ENCODE measurements around the gene SPDL1. TPM values are rescaled to one million over a fixed set of nuclear protein-coding genes. Genes with fewer than 3 reads are reported as not detected.
A peak's percentile ranks its signal among the peaks of the same experiment; 100 is the strongest.

The SPDL1 gene
- polyA plus RNA-seq, 1 experiment = 35.4 TPM

DNA sequence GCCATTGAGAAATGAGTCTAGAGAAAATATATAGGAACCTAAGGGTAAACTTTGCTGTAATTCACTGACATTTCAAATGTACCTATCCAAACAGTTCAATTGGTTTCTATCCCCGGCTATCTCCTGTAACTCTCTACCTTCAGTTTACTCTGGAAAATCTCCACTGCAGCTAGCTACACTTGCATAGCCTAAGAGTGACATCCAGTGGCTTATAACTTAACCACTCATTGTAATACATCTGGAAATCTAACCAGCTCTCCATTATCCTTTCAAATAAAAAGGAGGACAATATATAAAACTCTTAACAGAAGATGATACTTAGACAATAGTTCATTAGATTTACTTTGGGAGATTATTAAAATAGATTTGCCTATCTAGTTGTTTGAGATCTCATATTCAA is 35.3 kb upstream of the SPDL1 start:
- H3K27me3 ChIP-seq (ENCODE audit: control insufficient read depth, insufficient read depth, low read length) = no peaks in the 10 kb centered on the region
- DNase-seq (ENCODE audit: low read depth) = no peak
- TF ChIP-seq CTCF (IDR thresholded peaks at IDR 0.05; ENCODE audit: insufficient read depth, low read depth, low read length) = peak; percentile 48
- H3K36me3 ChIP-seq (ENCODE audit: control insufficient read depth, insufficient read depth, low read length) = no peaks in the 10 kb centered on the region
- CTCF ChIA-PET = interaction anchor here (0.9 to 3.5 kb wide), 16 partner anchors 9 to 884 kb away, joined by 3 to 28 read pairs (median 4); partner anchors contain the start of gene SLIT3
- POLR2A ChIA-PET = interaction anchor here (0.5 kb wide), 1 partner anchor 364 kb away, joined by 4 read pairs; no protein-coding TSS in a partner anchor
- H3K4me3 ChIP-seq (ENCODE audit: low read depth, low read length) = no peak overlapping the region

- no peak for DNase-seq (ENCODE audit: low read depth)
- H3K36me3 ChIP-seq (ENCODE audit: control insufficient read depth, insufficient read depth, low read length) = no peaks in the 10 kb centered on the region
- ChIA-PET CTCF (interaction anchor here (0.8 to 3.5 kb wide), 7 partner anchors 11 to 844 kb away, joined by 4 to 28 read pairs (median 6); partner anchors contain the start of gene SLIT3), POLR2A (no interaction called here)
- no peak for TF ChIP-seq CTCF (IDR thresholded peaks at IDR 0.05; ENCODE audit: insufficient read depth, low read depth, low read length)
- no peaks in the 10 kb centered on the region for H3K27me3 ChIP-seq (ENCODE audit: control insufficient read depth, insufficient read depth, low read length)
- no peak overlapping the region for H3K4me3 ChIP-seq (ENCODE audit: low read depth, low read length)
Observed at GRCh38 chr5:169549453-169550100, 34.0 kb upstream of the SPDL1 start.

DNA sequence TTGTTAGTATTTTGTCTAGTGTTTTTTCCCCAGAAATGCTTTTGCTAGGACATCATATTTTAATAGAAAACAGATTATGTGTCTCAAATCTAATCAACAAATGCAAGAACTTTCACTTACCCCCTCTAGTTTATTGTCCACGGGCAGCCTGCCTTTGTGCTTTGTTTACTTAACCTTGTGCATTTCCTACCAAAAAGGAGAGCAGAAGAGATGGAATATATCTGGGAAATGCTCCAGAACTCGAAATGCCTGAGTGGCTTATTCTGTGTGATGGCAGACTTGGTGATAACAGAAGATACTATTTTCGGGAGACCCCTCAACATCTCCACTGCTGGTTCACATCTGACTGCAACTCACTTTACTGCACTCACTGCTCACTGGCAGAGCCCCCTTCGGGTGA is 33.3 kb upstream of the SPDL1 start:
- TF ChIP-seq CTCF (IDR thresholded peaks at IDR 0.05; ENCODE audit: insufficient read depth, low read depth, low read length) = no peak
- Histone ChIP-seq H3K36me3 (ENCODE audit: control insufficient read depth, insufficient read depth, low read length) (no peaks in the 10 kb centered on the region), H3K4me3 (ENCODE audit: low read depth, low read length) (no peak overlapping the region), H3K27me3 (ENCODE audit: control insufficient read depth, insufficient read depth, low read length) (no peaks in the 10 kb centered on the region)
- ChIA-PET POLR2A (no interaction called here), CTCF (interaction anchor here (3.5 kb wide), 1 partner anchor 563 kb away, joined by 28 read pairs; no protein-coding TSS in a partner anchor)
- DNase-seq (ENCODE audit: low read depth) = no peak

DNA sequence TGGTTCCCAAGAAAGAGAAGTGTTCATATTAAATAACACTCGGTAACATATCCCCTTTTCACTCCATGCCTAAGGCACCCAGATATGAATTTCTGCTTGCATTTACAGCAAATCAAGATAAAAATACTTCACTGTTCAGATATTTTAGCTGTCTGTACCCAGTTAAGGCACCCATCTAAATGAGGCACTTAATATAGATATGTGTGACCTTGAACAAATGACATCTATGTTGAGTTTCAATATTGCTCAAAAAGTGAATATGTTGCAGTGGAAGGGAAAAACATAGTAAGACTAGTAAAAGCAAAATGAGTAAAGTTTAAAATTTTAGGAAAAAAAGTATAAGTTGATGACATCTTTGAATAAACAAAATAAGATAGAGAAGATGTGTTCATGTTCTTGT is 32.4 kb upstream of the SPDL1 start:
- ChIA-PET POLR2A (no interaction called here), CTCF (no interaction called here)
- no peak overlapping the region for H3K4me3 ChIP-seq (ENCODE audit: low read depth, low read length)
- no peaks in the 10 kb centered on the region for H3K27me3 ChIP-seq (ENCODE audit: control insufficient read depth, insufficient read depth, low read length)
- H3K36me3 ChIP-seq (ENCODE audit: control insufficient read depth, insufficient read depth, low read length) = no peaks in the 10 kb centered on the region
- no peak for TF ChIP-seq CTCF (IDR thresholded peaks at IDR 0.05; ENCODE audit: insufficient read depth, low read depth, low read length)
- DNase-seq (ENCODE audit: low read depth) = no peak

DNA sequence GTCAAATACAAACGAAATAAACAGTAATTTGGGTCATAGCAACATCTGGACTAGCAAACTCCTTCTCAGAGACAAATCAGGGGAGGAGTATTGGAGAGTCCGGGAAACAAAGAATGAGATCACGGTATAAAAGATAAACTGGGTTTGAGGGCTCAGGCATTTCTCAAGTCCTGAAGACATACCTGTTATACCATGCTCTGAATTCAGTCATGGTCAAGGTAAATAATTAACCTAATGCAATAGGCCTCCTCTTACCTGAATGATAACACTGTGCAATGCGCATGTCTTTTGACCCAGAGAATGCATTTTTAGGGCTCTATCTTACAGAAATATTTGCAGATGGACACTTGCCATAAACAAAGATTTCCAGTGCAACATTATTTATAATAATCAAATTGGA is 31.9 kb upstream of the SPDL1 start:
- ChIA-PET CTCF (no interaction called here), POLR2A (no interaction called here)
- Histone ChIP-seq H3K4me3 (ENCODE audit: low read depth, low read length) (no peak overlapping the region), H3K36me3 (ENCODE audit: control insufficient read depth, insufficient read depth, low read length) (no peaks in the 10 kb centered on the region), H3K27me3 (ENCODE audit: control insufficient read depth, insufficient read depth, low read length) (no peaks in the 10 kb centered on the region)
- DNase-seq (ENCODE audit: low read depth) = no peak
- no peak for TF ChIP-seq CTCF (IDR thresholded peaks at IDR 0.05; ENCODE audit: insufficient read depth, low read depth, low read length)

Data from BJ (cell line).